Upper lobe of right lung (tissue), 1 donor: ENCODE data around the gene SIKE1. TPM values are rescaled to one million over a fixed set of nuclear protein-coding genes. Genes with fewer than 3 reads are reported as not detected.
A peak's percentile ranks its signal among the peaks of the same experiment; 100 is the strongest.
"Not testable (repeated sequence)": the region's sequence is repeated elsewhere in the genome, so short reads cannot be mapped to it uniquely, and the experiment has no call there.

Source experiments
- ATAC-seq: fragments of 200-7000 bp; cut with Tn5 transposase; one replicate; pipeline ENCODE4 v1.9.1; 2020; ENCODE audit warnings: mild to moderate bottlenecking, moderate library complexity
- DNase-seq: peaks from one replicate; pipeline ENCODE4 v3.0.0-alpha.2; 2020
- H3K27ac ChIP-seq: fragments of 200-600 bp; one replicate; pipeline ENCODE4 v1.8.0; 2022
- H3K27me3 ChIP-seq: fragments of 200-600 bp; one replicate; pipeline ENCODE4 v1.8.0; 2022; ENCODE audit warnings: mild to moderate bottlenecking
- H3K36me3 ChIP-seq: fragments of 200-600 bp; one replicate; pipeline ENCODE4 v1.8.0; 2022
- H3K4me1 ChIP-seq: fragments of 200-600 bp; one replicate; pipeline ENCODE4 v1.8.0; 2022
- H3K4me3 ChIP-seq: fragments of 200-600 bp; one replicate; pipeline ENCODE4 v1.8.0; 2022; ENCODE audit warnings: mild to moderate bottlenecking
- H3K9me3 ChIP-seq: fragments of 200-600 bp; one replicate; pipeline ENCODE4 v1.8.0; 2022
- CTCF ChIP-seq: fragments of 200-600 bp; IDR thresholded peaks from one replicate; pipeline ENCODE4 v1.8.0; 2022; ENCODE audit warnings: antibody characterized with exemption
- intact Hi-C: fragments of 100-400 bp; cut with DNase I; formaldehyde crosslinking; loops from one replicate; pipeline ENCODE4 v1.11.0; 2022
- total RNA-seq: library from RNA; stranded (reverse); fragmentation: NEBNext Ultra II Directional; extraction: Animal tissue kit (Norgen Biotek cat#: 25700); gene quantifications from one replicate; pipeline ENCODE4 v1.2.1, GENCODE V29; 2021
- donor health status: DM: no; HTN: yes; CAD: no; lungs with severe emphysema.

The SIKE1 gene
- total RNA-seq, 1 donor from 2014 or later = 31.2 TPM

- Histone ChIP-seq H3K27ac (peak overlapping the region; percentile 100), H3K4me3 (peak overlapping the region; percentile 97), H3K4me1 (peaks cover 50% of the 10 kb centered on the region), H3K9me3 (no peaks in the 10 kb centered on the region), H3K36me3 (no peaks in the 10 kb centered on the region), H3K27me3 (no peaks in the 10 kb centered on the region)
- DNase-seq (peak; percentile 71), ATAC-seq (peak; percentile 10)
- intact Hi-C loops = no loop called here
- TF ChIP-seq CTCF = no peak
These were observed 23.5 kb downstream of the SIKE1 start for GRCh38 chr1:114756949-114757454.

GRCh38 chr1:114756009-114756892 is 24.2 kb downstream of the SIKE1 start:
- no peaks in the 10 kb centered on the region for H3K27me3 ChIP-seq
- DNase-seq (no peak), ATAC-seq (no peak)
- no peaks in the 10 kb centered on the region for H3K36me3 ChIP-seq
- H3K9me3 ChIP-seq = no peaks in the 10 kb centered on the region
- H3K4me1 ChIP-seq = peaks cover 57% of the 10 kb centered on the region
- intact Hi-C loops = no loop called here
- TF ChIP-seq CTCF = no peak
- H3K27ac ChIP-seq = peak overlapping the region; percentile 100
- peak overlapping the region; percentile 97 for H3K4me3 ChIP-seq

GRCh38 chr1:114755006-114755931 is 25.2 kb downstream of the SIKE1 start:
- no peaks in the 10 kb centered on the region for H3K27me3 ChIP-seq
- no peak for DNase-seq
- H3K9me3 ChIP-seq = no peaks in the 10 kb centered on the region
- no peak overlapping the region for H3K27ac ChIP-seq
- H3K4me1 ChIP-seq = peaks cover 66% of the 10 kb centered on the region
- no peak for TF ChIP-seq CTCF
- H3K4me3 ChIP-seq = peak overlapping the region; percentile 97
- no peak for ATAC-seq
- peaks cover 1% of the 10 kb centered on the region for H3K36me3 ChIP-seq
- intact Hi-C loops = no loop called here

- ATAC-seq, H3K27me3 ChIP-seq, H3K27ac ChIP-seq, intact Hi-C loops, H3K9me3 ChIP-seq, H3K4me3 ChIP-seq, DNase-seq: not testable (repeated sequence)
- H3K4me1 ChIP-seq = peaks cover 81% of the 10 kb centered on the region
- H3K36me3 ChIP-seq = peaks cover 17% of the 10 kb centered on the region
These were observed 26.8 kb downstream of the SIKE1 start for GRCh38 chr1:114753702-114754101.

GRCh38 chr1:114753143-114753542 is 27.3 kb downstream of the SIKE1 start:
- Histone ChIP-seq H3K36me3 (peaks cover 22% of the 10 kb centered on the region), H3K4me1 (peaks cover 82% of the 10 kb centered on the region), H3K27ac (no peak overlapping the region), H3K27me3 (no peaks in the 10 kb centered on the region), H3K9me3 (no peaks in the 10 kb centered on the region), H3K4me3 (no peak overlapping the region)
- no peak for ATAC-seq
- DNase-seq = no peak
- intact Hi-C loops = no loop called here
- TF ChIP-seq CTCF = no peak
